ENCODE data around the gene LILRA5.
"Not testable (repeated sequence)": the region's sequence is repeated elsewhere in the genome, so short reads cannot be mapped to it uniquely, and the experiment has no call there.

Gene LILRA5

DNA sequence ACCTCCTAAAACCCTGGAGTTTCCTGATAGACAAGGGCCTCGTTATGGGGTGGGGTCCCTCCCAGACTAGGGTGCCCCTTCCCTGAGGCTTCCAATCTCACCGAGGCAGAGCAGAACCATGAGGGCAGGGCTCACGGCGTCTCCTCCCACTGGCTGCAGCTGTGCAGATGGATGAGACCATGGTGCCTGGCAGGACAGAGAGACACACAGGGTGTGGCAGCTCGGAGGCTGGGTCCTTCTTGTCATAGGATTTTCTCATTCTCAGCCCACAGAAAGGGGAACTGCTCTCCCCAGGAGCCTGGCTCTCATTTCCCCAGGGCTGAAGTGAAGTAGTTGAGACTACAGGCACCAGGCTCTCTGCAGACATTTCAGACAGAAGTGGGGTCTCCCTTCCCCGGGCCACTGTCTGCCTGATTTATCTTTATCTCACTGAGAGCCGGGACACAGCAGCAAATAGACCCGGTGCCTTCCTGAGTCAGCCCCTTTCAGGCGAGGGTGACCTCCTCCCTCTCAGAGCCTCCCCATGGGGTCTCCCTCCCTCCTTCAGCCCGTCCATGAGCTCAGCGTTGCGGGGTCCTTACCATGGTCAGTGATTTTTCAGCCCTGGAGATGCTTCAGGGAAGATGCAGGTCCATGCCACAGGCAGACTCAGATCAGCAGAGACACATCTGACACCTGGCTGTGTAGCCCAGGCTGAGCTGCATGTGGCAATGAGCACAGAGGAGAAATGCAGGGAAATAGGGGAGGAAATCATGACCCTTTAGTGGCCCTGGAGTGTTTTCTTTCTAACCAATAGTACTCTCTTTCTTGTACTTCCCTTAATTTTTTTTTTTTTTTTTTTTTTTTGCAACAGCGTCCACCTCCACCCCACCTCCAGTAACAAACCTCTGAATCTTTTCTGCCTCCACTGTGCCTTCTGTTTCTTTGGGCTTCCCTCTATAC lies at the start of gene LILRA5:
Gene LILRA5, minus strand, starts transcription at position 731 of the 942 bp plus-strand sequence. Its CDS starts 147 bp downstream, at position 584.
- H3K4me3 Mint-ChIP-seq, result no peak within 1 kb of the TSS
- peaks cover 16% of the 10 kb centered on the region for H3K27me3 Mint-ChIP-seq (ENCODE audit: low read depth)
- H3K9me3 Mint-ChIP-seq, result no peaks in the 10 kb centered on the region
- H3K36me3 Mint-ChIP-seq (ENCODE audit: low read depth), result no peaks in the 10 kb centered on the region
- H3K4me1 Mint-ChIP-seq (ENCODE audit: low read depth), result no peaks in the 10 kb centered on the region
- no peak within 1 kb of the TSS for H3K27ac Mint-ChIP-seq

DNA sequence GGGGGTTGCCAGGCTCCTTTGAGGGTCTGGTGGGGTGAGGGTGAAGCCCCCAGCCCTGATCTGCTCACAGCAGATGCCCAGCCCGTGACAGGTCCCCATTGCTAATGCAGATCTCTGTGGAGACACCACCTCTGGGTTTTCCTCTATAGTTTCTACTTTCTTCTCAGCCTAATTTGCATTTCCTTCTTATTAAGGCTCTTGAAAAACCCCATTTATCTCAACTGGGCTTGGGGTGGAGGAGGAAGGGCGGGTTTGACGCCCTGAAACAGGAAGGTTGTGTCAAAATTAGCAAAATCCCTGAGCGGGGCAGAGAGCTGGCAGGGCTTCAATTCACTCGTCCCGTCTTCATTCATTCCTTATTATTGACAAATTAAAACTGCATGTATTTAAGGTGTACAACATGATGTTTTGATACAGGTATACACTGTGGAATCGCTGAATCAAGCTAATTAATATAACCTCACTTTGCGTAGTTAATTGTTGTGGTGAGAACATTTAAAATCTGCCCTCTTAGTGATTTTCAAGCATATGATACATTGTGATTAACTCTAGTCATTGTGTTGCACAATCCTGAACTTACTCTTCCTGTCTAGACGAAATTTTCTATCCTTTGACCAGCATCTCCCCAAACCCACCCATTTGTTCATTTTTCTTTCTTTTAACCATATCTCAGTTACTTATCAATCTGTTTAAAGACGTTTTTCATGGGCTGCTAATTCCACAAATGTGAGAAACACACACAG lies 48.9 kb upstream of the LILRA5 start:
- peaks cover 35% of the 10 kb centered on the region for H3K36me3 Mint-ChIP-seq (ENCODE audit: low read depth)
- not testable (repeated sequence) for H3K9me3 Mint-ChIP-seq
- H3K4me3 Mint-ChIP-seq, result peak overlapping the region; percentile 90
- H3K27ac Mint-ChIP-seq, result peak overlapping the region; percentile 84
- H3K4me1 Mint-ChIP-seq (ENCODE audit: low read depth), result peaks cover 47% of the 10 kb centered on the region
- H3K27me3 Mint-ChIP-seq (ENCODE audit: low read depth), result peaks cover 10% of the 10 kb centered on the region

DNA sequence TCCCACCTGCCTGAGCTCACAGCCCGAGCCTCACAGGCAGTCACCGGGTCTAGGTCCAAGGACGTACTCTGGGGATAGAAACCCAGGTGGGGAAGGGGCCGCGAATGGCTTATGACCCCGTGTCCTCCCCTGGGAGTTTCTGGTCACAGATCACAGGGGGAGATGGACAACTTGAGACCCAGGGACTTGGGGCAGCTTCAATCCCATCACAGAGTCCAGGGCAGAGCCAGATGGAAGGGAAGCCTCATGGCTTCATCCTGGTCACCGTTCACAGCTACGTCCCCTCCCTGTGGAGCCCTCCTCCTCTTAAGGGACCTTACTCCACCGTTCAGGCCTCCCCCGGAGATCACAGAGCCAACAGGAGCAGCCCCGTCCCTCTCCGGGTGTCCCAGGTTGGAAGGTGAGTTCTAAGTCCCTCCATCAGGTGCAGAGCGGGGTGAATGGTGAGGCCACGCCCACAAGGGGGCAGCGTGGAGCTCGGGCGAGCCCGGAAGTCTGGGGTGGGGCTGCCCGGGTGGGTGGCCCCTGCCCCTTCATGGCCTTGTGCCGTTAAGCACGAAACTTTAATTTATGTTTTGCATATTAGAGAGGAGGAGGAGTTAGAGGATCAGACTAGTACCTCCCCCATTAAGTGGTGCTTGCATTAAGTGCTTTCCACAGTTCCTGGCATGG lies 46.3 kb upstream of the LILRA5 start:
- peaks cover 34% of the 10 kb centered on the region for H3K4me1 Mint-ChIP-seq (ENCODE audit: low read depth)
- not testable (repeated sequence) for H3K27me3 Mint-ChIP-seq (ENCODE audit: low read depth); H3K27ac Mint-ChIP-seq; H3K4me3 Mint-ChIP-seq; H3K9me3 Mint-ChIP-seq
- peaks cover 25% of the 10 kb centered on the region for H3K36me3 Mint-ChIP-seq (ENCODE audit: low read depth)

DNA sequence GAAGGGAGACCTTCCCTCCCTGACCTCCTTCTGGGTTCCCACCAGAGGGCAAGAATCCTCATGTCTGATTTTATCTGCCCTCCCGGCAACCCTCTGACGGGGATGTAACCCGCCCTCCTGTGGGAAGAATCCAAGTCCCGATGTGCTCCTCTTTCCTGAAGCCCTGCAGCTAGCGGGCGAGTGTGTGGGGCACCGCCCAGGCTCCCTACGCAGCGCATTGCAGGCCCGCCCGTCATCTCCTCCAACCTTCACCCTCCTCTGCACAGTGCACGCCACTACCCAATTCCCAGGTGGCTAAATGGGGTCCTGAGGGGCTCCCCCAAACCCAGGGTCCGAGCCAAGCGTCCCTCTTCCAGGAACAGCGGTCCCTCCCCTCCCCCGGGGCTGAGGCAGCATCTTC lies 44.4 kb upstream of the LILRA5 start:
- peaks cover 20% of the 10 kb centered on the region for H3K4me1 Mint-ChIP-seq (ENCODE audit: low read depth)

DNA sequence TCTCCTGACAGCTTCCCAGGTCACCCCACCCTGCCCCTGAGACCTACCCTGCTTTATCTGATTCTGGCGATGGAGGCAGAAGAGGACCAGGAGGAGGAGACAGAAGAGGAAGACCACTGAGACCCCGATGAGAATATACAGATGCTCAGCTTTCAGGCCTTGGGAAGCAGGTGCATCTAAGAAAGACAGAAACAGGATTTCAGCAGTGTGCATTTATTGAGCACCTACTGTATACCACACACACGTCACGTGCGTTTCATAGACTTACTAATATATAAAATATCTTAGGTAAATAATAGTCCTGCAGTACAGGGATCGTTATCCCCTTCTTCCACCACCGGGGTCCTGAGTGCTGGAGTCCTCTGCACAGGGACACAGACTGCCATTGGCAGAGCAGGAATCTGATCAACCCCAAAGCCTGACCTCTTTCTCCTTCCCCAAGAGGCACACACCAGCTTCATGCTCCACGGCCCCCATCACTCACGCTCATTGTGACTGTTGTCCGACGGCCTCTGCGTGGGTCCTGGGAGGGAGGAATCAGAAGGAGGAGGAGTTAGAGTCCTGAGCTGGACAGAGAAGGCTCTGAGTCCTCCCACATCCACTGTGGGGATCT lies 43.6 kb upstream of the LILRA5 start:
- peaks cover 17% of the 10 kb centered on the region for H3K36me3 Mint-ChIP-seq (ENCODE audit: low read depth)
- H3K4me3 Mint-ChIP-seq, result no peak overlapping the region
- H3K27ac Mint-ChIP-seq, result no peak overlapping the region
- H3K27me3 Mint-ChIP-seq (ENCODE audit: low read depth), result no peaks in the 10 kb centered on the region
- H3K9me3 Mint-ChIP-seq, result no peaks in the 10 kb centered on the region
- H3K4me1 Mint-ChIP-seq (ENCODE audit: low read depth), result peaks cover 13% of the 10 kb centered on the region

More for the DNA sequence above, 44.4 kb upstream of the LILRA5 start:
- Mint-ChIP-seq H3K4me3 (no peak overlapping the region), H3K27me3 (ENCODE audit: low read depth) (no peaks in the 10 kb centered on the region), H3K36me3 (ENCODE audit: low read depth) (peaks cover 21% of the 10 kb centered on the region), H3K27ac (no peak overlapping the region), H3K9me3 (no peaks in the 10 kb centered on the region)

DNA sequence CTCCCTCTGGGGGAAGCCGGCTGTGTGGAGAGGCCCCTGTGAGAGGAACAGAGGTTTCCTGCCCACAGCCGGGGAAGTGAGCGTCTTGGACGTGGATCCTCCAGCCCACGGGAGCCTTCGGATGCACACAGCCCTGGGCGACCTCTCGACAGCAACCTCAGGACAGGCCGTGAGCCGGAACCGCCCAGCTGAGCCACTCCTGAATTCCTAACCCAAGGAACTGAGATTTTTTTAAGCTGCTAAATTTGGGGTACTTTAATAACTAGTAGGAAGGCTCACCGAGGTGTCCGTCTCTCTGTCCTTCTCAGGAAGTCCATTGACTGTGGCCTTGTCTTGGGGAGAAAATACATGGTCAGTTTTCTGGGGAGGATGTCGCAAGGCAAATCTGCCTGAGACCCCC lies 42.7 kb upstream of the LILRA5 start:
- Mint-ChIP-seq H3K36me3 (ENCODE audit: low read depth) (peaks cover 17% of the 10 kb centered on the region), H3K27me3 (ENCODE audit: low read depth) (no peaks in the 10 kb centered on the region), H3K4me3 (no peak overlapping the region), H3K9me3 (no peaks in the 10 kb centered on the region), H3K4me1 (ENCODE audit: low read depth) (peaks cover 5% of the 10 kb centered on the region), H3K27ac (no peak overlapping the region)

DNA sequence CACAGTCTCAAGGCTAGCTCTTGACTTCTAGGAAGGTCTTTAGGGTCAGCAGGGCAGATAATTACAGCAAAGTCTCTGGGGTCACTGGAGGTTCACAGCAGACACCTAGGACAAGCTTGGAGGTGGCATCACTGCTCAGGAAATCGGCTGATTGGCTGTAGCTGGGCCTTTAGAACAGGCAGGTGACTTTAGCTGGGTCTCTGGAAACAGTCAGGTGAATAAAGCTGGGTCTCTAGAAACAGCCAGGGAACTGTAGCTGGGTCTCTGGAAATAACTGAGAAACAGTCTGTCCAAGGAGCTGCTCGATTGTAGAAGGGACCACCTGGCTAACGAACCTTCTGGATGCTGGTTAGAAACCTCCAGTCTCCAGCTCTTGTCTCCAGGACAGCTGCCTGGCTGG lies 41.8 kb upstream of the LILRA5 start:
- Mint-ChIP-seq H3K4me3 (no peak overlapping the region), H3K27ac (no peak overlapping the region), H3K27me3 (ENCODE audit: low read depth) (peaks cover 5% of the 10 kb centered on the region), H3K9me3 (no peaks in the 10 kb centered on the region), H3K36me3 (ENCODE audit: low read depth) (peaks cover 14% of the 10 kb centered on the region), H3K4me1 (ENCODE audit: low read depth) (peaks cover 2% of the 10 kb centered on the region)

DNA sequence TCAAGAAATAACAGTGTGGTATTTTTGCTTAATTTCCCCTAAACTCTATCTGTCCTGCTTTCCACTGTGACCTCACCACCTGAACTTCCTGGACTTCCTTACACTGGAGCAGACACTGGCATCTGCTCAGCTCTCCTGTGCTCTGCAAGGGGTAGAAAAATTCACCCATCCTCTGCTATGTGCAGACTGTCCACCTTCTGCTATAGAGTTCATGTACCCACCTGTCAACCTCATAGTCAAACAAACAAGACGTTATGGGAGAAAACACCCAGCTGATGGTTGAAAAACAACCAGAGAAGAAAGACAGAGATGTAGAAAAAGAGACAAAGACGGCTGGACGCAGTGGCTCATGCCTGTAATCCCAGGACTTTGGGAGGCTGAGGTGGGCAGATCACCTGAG lies 39.6 kb upstream of the LILRA5 start:
- H3K27me3 Mint-ChIP-seq (ENCODE audit: low read depth), result peaks cover 18% of the 10 kb centered on the region
- H3K4me3 Mint-ChIP-seq, result no peak overlapping the region
- H3K36me3 Mint-ChIP-seq (ENCODE audit: low read depth), result peaks cover 13% of the 10 kb centered on the region
- no peaks in the 10 kb centered on the region for H3K4me1 Mint-ChIP-seq (ENCODE audit: low read depth)
- no peak overlapping the region for H3K27ac Mint-ChIP-seq
- no peaks in the 10 kb centered on the region for H3K9me3 Mint-ChIP-seq

DNA sequence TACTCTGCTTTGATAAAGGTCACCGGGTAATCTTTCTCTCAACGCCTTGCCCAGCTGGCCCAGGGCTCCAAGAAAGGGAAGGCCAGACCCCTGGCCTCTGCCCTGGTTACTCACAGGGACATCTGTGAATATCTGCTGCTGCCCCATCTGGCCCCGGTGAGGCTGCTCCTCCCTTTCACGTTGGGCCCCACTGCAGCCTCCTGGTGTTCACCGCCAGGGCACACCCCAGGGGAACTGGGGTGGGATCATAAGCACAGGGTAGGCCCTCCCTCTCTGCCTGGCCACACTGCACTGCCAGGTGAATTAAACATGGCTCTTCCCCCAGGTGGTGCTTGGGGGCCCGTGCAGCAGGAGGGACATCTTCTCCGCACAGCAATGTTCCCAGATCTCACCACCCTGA lies 39.1 kb upstream of the LILRA5 start:
- peaks cover 12% of the 10 kb centered on the region for H3K36me3 Mint-ChIP-seq (ENCODE audit: low read depth)
- H3K9me3 Mint-ChIP-seq, result no peaks in the 10 kb centered on the region
- no peak overlapping the region for H3K27ac Mint-ChIP-seq
- H3K27me3 Mint-ChIP-seq (ENCODE audit: low read depth), result peaks cover 24% of the 10 kb centered on the region
- H3K4me1 Mint-ChIP-seq (ENCODE audit: low read depth), result no peaks in the 10 kb centered on the region
- H3K4me3 Mint-ChIP-seq, result no peak overlapping the region

DNA sequence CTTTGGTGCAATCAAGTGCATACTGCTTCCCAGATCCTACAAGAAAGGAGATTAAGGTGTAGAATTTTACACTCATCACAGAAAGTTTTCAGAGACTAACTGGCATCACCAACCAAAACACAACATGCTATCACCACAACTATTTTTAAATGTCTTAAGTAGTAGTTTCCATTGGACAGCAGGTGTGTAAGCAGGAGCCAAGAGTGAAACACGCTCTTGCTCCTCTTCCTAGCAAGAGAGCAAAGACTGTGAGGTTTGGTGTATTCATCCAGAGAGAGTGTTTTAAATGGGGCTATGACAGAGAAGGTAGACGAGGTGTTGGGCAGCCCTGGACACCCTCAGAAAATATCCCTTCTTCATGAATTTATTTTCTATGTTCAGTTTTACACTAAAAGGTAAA lies 38.5 kb upstream of the LILRA5 start:
- Mint-ChIP-seq H3K27me3 (ENCODE audit: low read depth) (peaks cover 28% of the 10 kb centered on the region), H3K9me3 (no peaks in the 10 kb centered on the region), H3K36me3 (ENCODE audit: low read depth) (peaks cover 9% of the 10 kb centered on the region), H3K4me3 (no peak overlapping the region), H3K4me1 (ENCODE audit: low read depth) (no peaks in the 10 kb centered on the region), H3K27ac (no peak overlapping the region)

DNA sequence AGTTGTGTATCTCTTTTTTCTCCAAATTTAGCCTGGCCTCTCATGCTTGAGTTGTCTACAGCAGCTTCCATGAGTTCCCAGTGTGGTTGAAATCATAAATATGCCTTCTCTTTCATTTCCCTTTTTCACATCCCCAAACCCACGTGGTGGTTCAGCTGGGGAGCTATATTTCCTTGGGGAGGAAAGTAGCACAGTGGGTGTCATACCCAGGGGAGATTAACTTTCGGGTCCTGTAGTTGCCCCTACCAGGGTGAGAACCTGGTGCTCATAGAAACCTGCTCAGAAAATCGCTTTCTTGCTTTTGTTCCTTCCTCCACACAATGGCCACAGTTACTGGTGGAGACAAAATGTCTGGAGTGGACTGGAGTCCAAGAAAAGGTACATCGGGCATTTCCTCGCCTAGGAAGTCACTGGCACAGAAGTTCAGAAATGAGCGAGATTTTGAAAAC lies 33.0 kb upstream of the LILRA5 start:
- no peak overlapping the region for H3K4me3 Mint-ChIP-seq
- no peaks in the 10 kb centered on the region for H3K9me3 Mint-ChIP-seq
- H3K36me3 Mint-ChIP-seq (ENCODE audit: low read depth), result no peaks in the 10 kb centered on the region
- H3K4me1 Mint-ChIP-seq (ENCODE audit: low read depth), result no peaks in the 10 kb centered on the region
- no peak overlapping the region for H3K27ac Mint-ChIP-seq
- H3K27me3 Mint-ChIP-seq (ENCODE audit: low read depth), result peaks cover 42% of the 10 kb centered on the region

DNA sequence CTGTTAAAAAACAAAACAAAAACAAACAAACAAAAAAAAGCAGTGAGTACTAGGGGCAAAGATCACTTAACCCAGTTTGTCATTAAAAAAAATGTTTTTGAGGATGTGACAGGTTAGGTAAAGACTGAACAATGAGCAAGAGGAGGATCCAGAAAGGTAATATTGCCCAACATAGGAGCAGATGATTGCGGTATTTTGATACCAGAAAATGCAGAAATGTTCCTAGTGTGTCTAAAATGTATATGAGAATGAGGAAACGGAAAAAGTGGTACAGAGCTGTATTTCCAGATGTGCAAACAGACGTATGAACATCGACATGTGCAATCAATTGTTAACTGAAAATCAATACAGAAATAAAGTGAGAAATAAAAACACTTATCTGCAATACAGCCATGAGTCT lies 30.9 kb upstream of the LILRA5 start:
- Mint-ChIP-seq H3K4me3 (no peak overlapping the region), H3K9me3 (no peaks in the 10 kb centered on the region), H3K27me3 (ENCODE audit: low read depth) (peaks cover 46% of the 10 kb centered on the region), H3K4me1 (ENCODE audit: low read depth) (no peaks in the 10 kb centered on the region), H3K36me3 (ENCODE audit: low read depth) (no peaks in the 10 kb centered on the region), H3K27ac (no peak overlapping the region)

DNA sequence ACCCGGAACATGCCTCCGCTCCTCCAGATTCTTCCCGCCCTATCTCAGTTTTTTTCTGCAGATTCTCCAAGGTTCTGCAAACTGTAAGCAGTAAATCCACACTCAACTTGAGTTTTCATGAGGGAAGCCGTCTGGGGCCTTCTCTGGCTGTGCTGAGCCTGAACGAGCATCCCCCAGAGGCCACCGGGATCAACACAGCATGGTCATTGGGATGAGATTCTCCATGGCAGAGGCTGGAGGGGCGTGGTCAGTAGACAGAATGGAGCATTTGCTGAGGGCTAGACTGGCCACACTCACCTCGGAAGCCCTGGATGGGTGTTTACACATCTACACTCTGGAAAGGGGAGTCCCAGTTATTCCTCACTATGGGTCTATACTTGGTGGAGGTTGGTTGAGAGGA lies 28.3 kb upstream of the LILRA5 start:
- no peaks in the 10 kb centered on the region for H3K36me3 Mint-ChIP-seq (ENCODE audit: low read depth)
- H3K4me3 Mint-ChIP-seq, result no peak overlapping the region
- H3K9me3 Mint-ChIP-seq, result no peaks in the 10 kb centered on the region
- H3K27ac Mint-ChIP-seq, result no peak overlapping the region
- peaks cover 26% of the 10 kb centered on the region for H3K27me3 Mint-ChIP-seq (ENCODE audit: low read depth)
- H3K4me1 Mint-ChIP-seq (ENCODE audit: low read depth), result no peaks in the 10 kb centered on the region

DNA sequence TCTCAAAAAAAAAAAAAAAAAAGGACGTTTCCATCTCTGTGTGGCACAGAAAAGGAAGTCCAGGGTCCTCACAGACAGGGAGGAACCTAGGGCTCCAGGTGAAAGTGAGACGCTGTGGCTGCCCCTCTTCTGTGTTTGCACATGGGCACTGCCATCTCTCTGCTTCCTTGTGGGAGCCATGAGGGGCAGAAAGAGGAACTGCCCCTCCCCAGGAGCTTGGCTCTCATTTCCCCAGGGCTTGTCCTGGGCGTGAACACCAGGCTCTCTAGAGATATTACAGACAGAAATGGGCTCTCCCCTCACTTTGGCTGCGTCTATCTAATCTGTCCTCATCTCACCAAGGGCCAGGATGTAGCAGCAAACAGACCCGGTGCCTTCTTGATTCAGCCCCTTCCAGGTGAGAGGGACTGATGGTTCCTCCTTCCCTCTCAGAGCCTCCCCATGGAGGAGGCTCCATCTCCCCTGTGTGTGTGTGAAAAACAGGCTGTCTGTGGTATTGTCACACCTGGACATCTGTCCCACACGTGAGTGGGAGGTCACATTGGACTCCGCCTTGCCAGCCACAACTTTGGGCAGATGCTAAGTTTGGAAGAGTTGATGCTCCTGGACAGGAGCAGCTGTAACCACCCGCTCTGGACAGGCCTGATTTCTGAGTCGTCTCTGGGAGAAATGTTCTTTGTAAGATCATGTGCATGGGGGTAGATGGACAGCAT lies 26.8 kb upstream of the LILRA5 start:
- Mint-ChIP-seq H3K4me1 (ENCODE audit: low read depth) (no peaks in the 10 kb centered on the region), H3K27ac (no peak overlapping the region), H3K27me3 (ENCODE audit: low read depth) (peaks cover 26% of the 10 kb centered on the region), H3K9me3 (no peaks in the 10 kb centered on the region), H3K4me3 (no peak overlapping the region), H3K36me3 (ENCODE audit: low read depth) (no peaks in the 10 kb centered on the region)

All from T-helper 1 cell treated with Interleukin-12 subunit alpha and Interleukin-12 subunit beta and Interleukin-4 antibody, amounts not matched to agents 30 μg/mL and 1 μg/mL, for 36 hours (primary cell).